ENCODE measurements around the gene RBM38.

RBM38 gene

GRCh38 chr20:57391439-57392301 lies 474 bp downstream of the RBM38 start:
- DNase-seq, result no peak

- no peak for DNase-seq
Observed at GRCh38 chr20:57392512-57393271, 1.5 kb downstream of the RBM38 start.

GRCh38 chr20:57393321-57394120 lies 2.3 kb downstream of the RBM38 start:
- no peak for DNase-seq

GRCh38 chr20:57394121-57395082 lies 3.2 kb downstream of the RBM38 start:
- no peak for DNase-seq

- DNase-seq, result peak; percentile 33
Observed at GRCh38 chr20:57395111-57395966, 4.1 kb downstream of the RBM38 start.

GRCh38 chr20:57396212-57396983 lies 5.2 kb downstream of the RBM38 start:
- no peak for DNase-seq

- DNase-seq, result no peak
Observed at GRCh38 chr20:57396984-57397692, 5.9 kb downstream of the RBM38 start.

- DNase-seq, result no peak
Observed at GRCh38 chr20:57397693-57398108, 6.5 kb downstream of the RBM38 start.

GRCh38 chr20:57398231-57398821 lies 7.1 kb downstream of the RBM38 start:
- DNase-seq, result no peak

GRCh38 chr20:57398901-57399535 lies 7.8 kb downstream of the RBM38 start:
- DNase-seq, result peak; percentile 19

- peak; percentile 48 for DNase-seq
Observed at GRCh38 chr20:57399587-57400155, 8.5 kb downstream of the RBM38 start.

GRCh38 chr20:57400231-57400701 lies 9.1 kb downstream of the RBM38 start:
- no peak for DNase-seq

GRCh38 chr20:57400821-57401564 lies 9.8 kb downstream of the RBM38 start:
- DNase-seq, result no peak

GRCh38 chr20:57401565-57401918 lies 10.3 kb downstream of the RBM38 start:
- DNase-seq, result no peak

GRCh38 chr20:57402206-57403125 lies 11.3 kb downstream of the RBM38 start:
- no peak for DNase-seq

- no peak for DNase-seq
Observed at GRCh38 chr20:57403216-57403615, 12.0 kb downstream of the RBM38 start.

All from kidney glomerular epithelial cell (primary cell).